DMS79 treated with DMSO at 0.1 percent for 48 hours (cell line): ENCODE results near the gene E2F6.

ENCODE experiments used
- DNase-seq: peaks from one replicate; lab custom pipeline; 2025; lab: John Stamatoyannopoulos, UW

E2F6 gene

DNA sequence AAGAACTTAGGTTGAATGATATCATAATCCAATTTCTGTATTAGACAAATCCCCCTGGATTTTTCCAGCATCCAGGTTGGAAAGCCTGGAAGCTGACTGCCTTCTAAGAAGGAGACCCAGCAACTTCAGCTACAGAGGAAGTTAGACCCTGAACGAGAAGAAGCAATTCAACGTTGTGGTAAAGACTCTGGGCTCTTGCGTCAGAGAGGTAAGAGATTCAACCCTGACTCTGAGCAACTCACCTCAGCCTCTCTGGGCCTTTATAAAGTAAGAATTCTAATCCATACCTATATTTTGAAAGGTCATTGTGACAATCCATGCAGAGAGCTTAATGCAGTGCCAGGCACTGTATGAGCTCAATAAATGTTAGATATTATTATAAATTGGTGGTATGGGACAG lies 9.7 kb downstream of the E2F6 start:
- no peak for DNase-seq

DNA sequence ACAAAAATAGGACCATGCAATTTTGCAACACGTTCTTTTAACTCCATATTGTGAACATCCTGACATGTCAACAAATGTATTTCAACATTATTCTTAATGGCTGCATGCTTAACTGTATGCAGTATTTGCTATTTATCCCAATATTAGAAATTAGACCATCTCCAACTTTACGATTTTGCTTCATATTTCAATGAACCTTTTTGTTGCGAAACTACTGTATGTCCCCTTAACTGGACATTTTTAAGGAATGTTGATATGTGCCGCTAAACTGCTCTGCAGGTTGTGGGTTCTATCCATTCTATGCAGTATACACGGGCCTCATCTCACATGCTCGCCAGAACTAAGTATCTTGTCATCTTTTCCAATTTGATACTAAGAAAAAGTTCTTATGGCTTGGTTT lies 11.1 kb downstream of the E2F6 start:
- DNase-seq: no peak

GRCh38 chr2:11450791-11451190 lies 15.2 kb downstream of the E2F6 start:
- DNase-seq: no peak

DNA sequence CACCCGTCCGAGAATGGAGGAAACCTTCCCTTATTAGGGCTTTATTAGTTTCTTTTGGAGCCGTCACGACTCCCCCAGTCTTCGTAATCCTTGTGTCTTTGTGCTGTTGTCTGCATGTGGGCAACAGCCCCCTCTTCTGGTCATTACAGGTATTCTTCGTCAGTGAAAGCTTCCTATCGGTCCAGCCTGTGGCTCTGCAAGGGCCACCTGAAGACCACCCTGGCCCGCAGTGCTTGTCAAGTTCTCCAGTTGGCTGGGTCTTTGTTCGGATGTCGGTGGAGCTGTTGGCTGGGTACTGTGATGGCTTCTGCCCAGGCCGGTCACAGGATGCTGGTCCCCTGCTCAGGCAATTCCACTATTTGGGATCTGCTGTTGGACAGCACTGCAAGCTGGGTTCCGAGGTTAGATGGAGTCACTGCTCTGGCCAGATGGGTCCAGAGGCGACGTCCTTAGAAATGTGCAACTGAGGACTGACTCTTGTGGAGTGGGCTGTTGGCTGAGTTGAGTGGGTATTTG lies 19.2 kb downstream of the E2F6 start:
- DNase-seq: peak; percentile 41

DNA sequence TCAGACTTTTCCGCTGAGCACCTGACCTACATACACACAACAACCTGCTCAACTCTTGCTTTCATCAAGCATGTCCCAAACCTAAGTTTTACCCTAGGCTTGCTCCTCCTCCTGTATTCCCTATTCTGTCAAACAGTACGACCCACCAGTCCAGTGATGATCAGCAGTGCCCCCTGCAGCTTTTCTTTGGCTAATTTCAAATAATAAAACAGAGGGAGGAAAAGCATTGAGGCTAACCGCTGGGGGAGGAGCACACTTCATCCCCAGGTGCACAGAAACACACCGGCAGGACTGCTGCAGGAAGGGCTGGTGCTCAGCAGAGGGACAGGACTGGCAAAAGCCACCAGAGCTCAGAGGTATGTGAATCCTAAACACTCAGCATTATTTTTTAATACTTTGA lies 21.2 kb downstream of the E2F6 start:
- no peak for DNase-seq

DNA sequence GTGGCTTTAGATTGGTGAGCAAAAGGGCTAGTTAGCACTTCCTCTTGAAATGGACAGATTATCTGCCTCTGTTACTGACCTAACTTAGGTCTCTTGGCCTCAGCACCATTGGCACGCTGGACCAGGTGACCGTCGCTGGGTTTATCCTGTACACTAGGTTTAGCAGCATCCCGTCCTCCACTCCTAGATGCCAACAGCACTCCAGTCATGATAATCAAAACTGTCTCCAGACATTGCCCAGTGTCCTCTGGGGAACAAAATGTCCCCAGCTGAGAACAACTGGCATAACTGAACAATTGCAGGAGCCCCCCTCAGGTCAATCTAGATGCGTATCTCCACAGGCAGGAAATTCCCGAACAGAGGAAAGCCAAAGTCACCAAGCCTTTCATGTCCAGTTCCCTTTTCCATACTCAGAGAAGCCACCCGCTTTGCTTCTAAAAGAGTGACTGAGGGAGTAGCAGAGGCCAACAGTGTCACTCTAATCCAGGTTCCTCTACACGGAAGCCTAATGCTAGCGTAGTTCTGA lies 27.3 kb downstream of the E2F6 start:
- no peak for DNase-seq

DNA sequence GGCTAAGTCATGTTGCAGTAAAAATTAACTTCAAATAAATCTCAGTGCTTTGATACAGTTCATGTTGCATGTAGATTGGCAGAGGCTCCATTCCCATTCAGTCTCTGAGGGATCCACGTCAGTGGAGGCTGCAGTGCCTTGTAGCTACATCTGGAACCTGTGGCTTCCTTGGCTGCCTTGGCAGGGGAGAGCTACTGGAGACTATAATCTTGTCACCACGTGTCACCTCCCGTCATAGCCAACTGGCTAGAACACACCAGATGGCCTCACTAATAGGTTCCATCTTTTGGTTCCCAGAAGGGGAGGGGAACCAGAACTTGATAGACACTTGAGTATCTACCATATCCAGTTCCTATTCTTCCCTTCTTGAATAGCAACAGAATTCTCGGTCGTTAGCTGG lies 28.4 kb downstream of the E2F6 start:
- no peak for DNase-seq

DNA sequence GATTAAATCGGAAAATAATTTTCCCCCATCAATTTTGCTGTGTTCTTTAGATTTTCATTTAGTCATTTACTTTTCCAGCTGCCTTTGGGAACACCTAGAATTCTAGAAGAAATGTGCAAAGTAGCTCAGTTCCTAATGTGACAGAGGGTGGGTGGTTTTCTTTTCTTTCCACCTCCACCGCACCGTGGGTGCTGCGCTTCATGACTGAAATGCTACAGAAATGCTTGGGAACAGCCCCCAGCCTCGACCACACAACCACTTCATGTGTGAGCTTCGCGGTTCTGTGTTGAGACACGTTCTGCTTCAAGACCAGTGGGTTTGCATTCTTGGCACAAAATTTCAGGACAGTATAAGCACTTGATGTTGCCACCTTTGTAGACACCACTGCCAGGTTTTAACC lies 30.9 kb downstream of the E2F6 start:
- DNase-seq: no peak

- DNase-seq: no peak
These were observed 31.5 kb downstream of the E2F6 start for GRCh38 chr2:11434443-11434842.

- no peak for DNase-seq
These were observed 32.1 kb downstream of the E2F6 start for GRCh38 chr2:11433822-11434221.

GRCh38 chr2:11430729-11431128 lies 35.2 kb downstream of the E2F6 start:
- DNase-seq: peak; percentile 34

DNA sequence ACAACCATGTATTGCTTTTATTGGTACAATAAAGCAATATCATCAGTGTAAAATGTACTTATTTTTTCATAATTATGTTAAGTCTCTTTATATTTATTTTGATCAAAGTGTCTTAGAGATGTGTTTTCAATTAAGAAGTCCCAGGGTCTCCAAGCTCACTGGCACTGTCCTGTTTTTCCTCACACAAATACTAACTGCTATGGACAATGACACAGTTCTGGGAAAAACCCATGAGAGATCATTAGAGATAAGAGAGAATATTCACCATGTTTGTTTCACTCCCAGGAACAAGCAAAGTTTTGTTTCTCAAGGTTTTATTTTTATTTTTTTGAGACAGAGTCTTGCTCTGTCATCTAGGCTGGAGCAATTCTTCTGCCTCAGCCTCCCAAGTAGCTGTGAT lies 38.7 kb downstream of the E2F6 start:
- no peak for DNase-seq

DNA sequence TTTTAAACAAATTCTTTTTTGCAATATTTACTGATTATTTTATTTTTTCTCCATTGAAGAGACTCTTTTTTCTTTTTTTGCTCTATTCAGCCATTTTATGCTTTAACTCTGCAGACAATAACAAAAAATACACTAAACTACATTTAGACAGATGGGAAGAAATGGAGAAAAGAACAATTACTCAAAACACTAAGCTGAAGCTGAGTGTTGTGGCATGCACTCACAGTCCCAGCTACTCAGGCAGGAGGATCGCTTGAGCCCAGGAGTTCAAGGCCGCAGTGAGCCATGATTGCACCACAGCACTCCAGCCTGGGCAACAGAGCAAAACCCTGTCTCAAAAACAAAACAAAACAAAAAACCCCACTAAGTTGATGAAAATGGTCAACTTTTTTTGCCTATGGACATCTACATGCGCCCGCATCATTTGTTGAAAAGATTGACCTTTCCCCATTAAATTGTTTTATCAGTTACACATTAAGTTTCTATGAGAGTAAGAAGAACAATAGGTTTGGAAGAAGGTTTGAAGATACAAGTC lies 43.0 kb downstream of the E2F6 start:
- DNase-seq: no peak

GRCh38 chr2:11422491-11422865 lies 43.5 kb downstream of the E2F6 start:
- no peak for DNase-seq

GRCh38 chr2:11421863-11422490 lies 44.0 kb downstream of the E2F6 start:
- no peak for DNase-seq

DNA sequence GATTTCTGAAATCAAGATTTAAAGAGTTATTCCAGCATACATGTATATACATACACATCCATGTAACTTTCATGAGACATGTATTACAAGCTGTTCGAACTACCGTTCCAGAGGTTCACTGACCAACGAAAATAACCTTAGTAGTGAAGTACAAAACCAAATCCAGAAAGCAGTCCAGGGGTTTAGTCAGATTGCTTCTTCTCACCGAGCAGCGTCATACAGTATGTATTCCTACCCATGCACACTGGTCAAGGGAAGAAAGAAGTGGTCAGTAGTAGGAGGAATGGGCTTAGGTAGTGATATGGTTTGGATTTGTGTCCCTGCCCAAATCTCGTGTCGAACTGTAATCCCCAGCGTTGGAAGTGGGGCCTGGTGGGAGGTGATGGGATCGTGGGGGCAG lies 45.3 kb downstream of the E2F6 start:
- no peak for DNase-seq

DNA sequence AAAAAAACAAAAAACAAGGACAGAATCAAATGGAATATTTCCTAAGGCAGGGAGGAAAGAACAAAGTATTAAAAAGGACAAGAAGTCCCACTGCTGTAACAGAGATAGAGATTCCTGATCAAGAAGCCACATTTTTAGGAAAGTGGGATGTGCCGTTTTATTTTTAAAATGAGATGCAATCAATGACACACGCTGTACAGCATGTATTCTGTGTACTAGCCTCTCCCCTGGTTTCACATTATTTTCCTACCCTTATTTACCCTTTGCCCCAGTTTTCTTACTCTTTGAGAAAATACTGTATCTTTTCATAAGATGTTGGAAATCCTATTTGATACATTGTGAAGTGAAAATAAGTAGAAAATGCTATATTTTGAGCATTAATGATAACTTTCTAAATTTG lies 45.8 kb downstream of the E2F6 start:
- DNase-seq: no peak

- no peak for DNase-seq
These were observed 46.2 kb downstream of the E2F6 start for GRCh38 chr2:11419781-11420180.

DNA sequence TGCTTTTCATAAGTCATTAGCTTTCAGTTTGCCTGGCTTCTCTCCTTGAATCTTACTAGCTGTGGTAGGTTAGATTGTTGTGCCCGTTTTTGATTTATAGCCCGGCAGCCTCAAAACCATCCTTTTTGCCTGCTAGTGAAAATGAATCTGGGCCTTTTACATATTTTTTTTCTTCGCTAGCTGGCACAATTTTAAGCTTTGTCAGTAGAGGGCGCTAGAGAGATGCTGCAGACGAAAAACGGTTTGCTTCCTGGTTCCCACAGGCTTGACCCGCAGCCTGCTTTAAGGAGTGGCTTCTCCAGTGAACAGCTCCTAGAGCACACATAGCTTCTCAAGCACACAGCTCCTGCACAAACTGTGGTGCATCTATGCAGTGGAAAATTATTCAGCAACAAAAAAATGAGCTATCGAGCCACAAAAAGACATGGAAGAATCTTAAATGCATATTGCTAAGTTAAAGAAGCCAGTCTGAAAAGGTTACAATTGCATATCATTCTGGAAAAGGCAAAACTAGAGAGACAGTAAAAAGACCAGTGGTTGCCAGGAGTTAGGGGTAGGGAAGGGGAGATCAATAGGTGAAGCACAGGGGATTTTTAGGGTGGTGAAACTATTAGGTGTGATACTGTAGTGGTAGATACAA lies 47.9 kb downstream of the E2F6 start:
- no peak for DNase-seq

- no peak for DNase-seq
These were observed 49.0 kb downstream of the E2F6 start for GRCh38 chr2:11416931-11417330.

DNA sequence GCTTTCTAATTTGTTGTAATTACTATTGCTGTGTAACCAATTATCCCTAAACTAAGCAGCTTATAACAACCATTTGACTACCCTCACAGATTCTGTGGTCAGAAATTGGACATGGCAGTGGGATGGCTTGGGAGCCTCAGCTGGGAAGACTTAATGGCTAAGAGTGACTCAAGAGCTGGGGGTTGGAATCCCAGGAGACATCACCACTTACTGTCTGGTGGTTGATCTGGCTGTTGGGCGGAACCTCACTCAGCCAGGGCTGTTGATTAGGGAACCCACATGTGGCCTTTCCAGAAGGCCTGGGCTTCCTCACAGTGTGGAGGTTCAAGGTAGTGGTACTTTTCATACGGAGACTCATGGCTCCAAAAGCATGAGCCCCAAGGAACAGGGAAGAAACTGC lies 49.8 kb downstream of the E2F6 start:
- DNase-seq: no peak

- no peak for DNase-seq
These were observed 51.4 kb downstream of the E2F6 start for GRCh38 chr2:11414372-11415124.

GRCh38 chr2:11412449-11412810 lies 53.5 kb downstream of the E2F6 start:
- no peak for DNase-seq
